K562 (cell line): ENCODE results near the gene NACA.

ENCODE experiments used
- CTCF ChIP-seq, 3 experiments: IDR thresholded peaks in 2 of 3; conservative IDR thresholded peaks in 1 of 3; 2 replicates each; pipeline ENCODE4 v1.5.1; 2011 to 2012; ENCODE audit warnings: low read length in 3 of 3, mild to moderate bottlenecking in 3 of 3, control low read depth in 2 of 3, improper control_type of control experiment in 1 of 3, inconsistent platforms in 1 of 3, low read depth in 1 of 3, mixed read lengths in 1 of 3, moderate library complexity in 1 of 3; ENCODE audit not compliant: insufficient read depth in 2 of 3
- EZH2 ChIP-seq: IDR thresholded peaks from 2 replicates; pipeline ENCODE4 v1.6.1; 2012; ENCODE audit warnings: low read depth, mild to moderate bottlenecking, inconsistent platforms, low read length, borderline replicate concordance
- GABPB1 ChIP-seq: sonication (generic); formaldehyde crosslinking; IDR thresholded peaks from 2 replicates; pipeline ENCODE4 v1.8.0; 2022; ENCODE audit warnings: mild to moderate bottlenecking, missing genetic modification reagents
- JUND ChIP-seq, 2 experiments: IDR thresholded peaks; 2 replicates in 1 of 2; 3 replicates in 1 of 2; pipeline ENCODE4 v1.6.1; 2011; ENCODE audit warnings: borderline replicate concordance in 2 of 2, low read depth in 2 of 2, low read length in 2 of 2, improper control_type of control experiment in 1 of 2, missing biosample characterization in 1 of 2, missing genetic modification characterization in 1 of 2, missing genetic modification reagents in 1 of 2
- LARP7 ChIP-seq: fragments of 450-650 bp; IDR thresholded peaks from 2 replicates; pipeline ENCODE4 v1.6.1; 2016
- NFATC3 ChIP-seq: fragments of 450-650 bp; IDR thresholded peaks from 2 replicates; pipeline ENCODE4 v1.6.1; 2017; ENCODE audit warnings: mild to moderate bottlenecking
- SRSF1 ChIP-seq: fragments of 200-400 bp; formaldehyde crosslinking; IDR thresholded peaks from 2 replicates; pipeline ENCODE4 v1.6.1; 2017; ENCODE audit warnings: mild to moderate bottlenecking, low read depth, low read length, moderate library complexity
- ZNF318 ChIP-seq, 2 experiments: fragments of 450-650 bp; IDR thresholded peaks; 2 replicates each; pipeline ENCODE4 v1.6.1; 2016; ENCODE audit warnings: mild to moderate bottlenecking in 2 of 2, borderline replicate concordance in 1 of 2, low read depth in 1 of 2, moderate library complexity in 1 of 2

- TF ChIP-seq JUND (IDR thresholded peaks at IDR 0.05; ENCODE audit: borderline replicate concordance, low read depth, low read length) (no peak), JUND (tag; IDR thresholded peaks at IDR 0.05; ENCODE audit: borderline replicate concordance, low read depth, low read length) (no peak), EZH2 (no peak), ZNF318 (IDR thresholded peaks at IDR 0.05; ENCODE audit: borderline replicate concordance in 1 of 2, low read depth in 1 of 2) (no peak), NFATC3 (no peak), LARP7 (no peak), CTCF (IDR thresholded peaks at IDR 0.05 in 2 of 3, conservative IDR thresholded peaks at IDR 0.05 in 1 of 3; ENCODE audit: insufficient read depth in 2 of 3, low read depth in 1 of 3, low read length in 3 of 3) (no peak), SRSF1 (no peak), GABPB1 (no peak)
Measured at GRCh38 chr12:56749359-56749758, 24.3 kb upstream of the NACA start.
